ENCODE measurements around the gene CAMTA1. TPM values are rescaled to one million over a fixed set of nuclear protein-coding genes. Genes with fewer than 3 reads are reported as not detected.

Gene CAMTA1
- total and polyA plus RNA-seq, 9 of the 15 experiments (the other 6 are each of a cell fraction or from before 2014, with no cell fraction given): 43.9 to 161 (median 65.9) TPM

- Histone ChIP-seq H3K79me2 (ENCODE audit: control insufficient read depth, insufficient read depth, low read length) (no peaks in the 10 kb centered on the region), H3K9ac (ENCODE audit: insufficient read depth in 1 of 2, low read depth in 2 of 2, low read length in 2 of 2) (no peak overlapping the region), H3K4me1 (replicated peaks in 1 of 2; ENCODE audit: control insufficient read depth in 2 of 2, insufficient read depth in 2 of 2, low read length in 2 of 2) (peaks cover 0 to 10% of the 10 kb centered on the region in 2 experiments; a peak in 3 of 5 replicates), H3K4me3 (no peak overlapping the region), H3K4me2 (ENCODE audit: insufficient read depth, low read length) (no peak overlapping the region), H4K20me1 (replicated peaks; ENCODE audit: control insufficient read depth, insufficient read depth, low read length) (peaks cover 42% of the 10 kb centered on the region; the same call in 1 of the 2 replicates), H3K9me3 (replicated peaks; ENCODE audit: control insufficient read depth, insufficient read depth, low read depth, low read length) (no peaks in the 10 kb centered on the region), H3K36me3 (ENCODE audit: control insufficient read depth, insufficient read depth, low read length) (no peaks in the 10 kb centered on the region), H3K27me3 (ENCODE audit: control insufficient read depth in 2 of 2, insufficient read depth in 2 of 2, low read length in 2 of 2) (peaks cover 45 to 95% of the 10 kb centered on the region in 2 experiments), H3K27ac (ENCODE audit: extremely low read depth, low read depth, low read length) (no peak overlapping the region), H2AFZ (ENCODE audit: low read depth, low read length) (no peak overlapping the region), H3K9me1 (ENCODE audit: control insufficient read depth, insufficient read depth, low read length) (peaks cover 5% of the 10 kb centered on the region)
- in situ Hi-C loops (cut with MboI) (no loop called here), intact Hi-C loops (cut with micrococcal nuclease) (no loop called here)
- CTCF ChIA-PET (ENCODE audit: low intra/inter-chr PET ratio): no interaction called here
- ATAC-seq (no peak), DNase-seq (ENCODE audit: extremely low read depth in 1 of 4, low spot score in 3 of 4) (no peak), FAIRE-seq (no peak)
- BruUV-seq (replicated peaks): no TSS peak
- TF ChIP-seq, protein P1, sequence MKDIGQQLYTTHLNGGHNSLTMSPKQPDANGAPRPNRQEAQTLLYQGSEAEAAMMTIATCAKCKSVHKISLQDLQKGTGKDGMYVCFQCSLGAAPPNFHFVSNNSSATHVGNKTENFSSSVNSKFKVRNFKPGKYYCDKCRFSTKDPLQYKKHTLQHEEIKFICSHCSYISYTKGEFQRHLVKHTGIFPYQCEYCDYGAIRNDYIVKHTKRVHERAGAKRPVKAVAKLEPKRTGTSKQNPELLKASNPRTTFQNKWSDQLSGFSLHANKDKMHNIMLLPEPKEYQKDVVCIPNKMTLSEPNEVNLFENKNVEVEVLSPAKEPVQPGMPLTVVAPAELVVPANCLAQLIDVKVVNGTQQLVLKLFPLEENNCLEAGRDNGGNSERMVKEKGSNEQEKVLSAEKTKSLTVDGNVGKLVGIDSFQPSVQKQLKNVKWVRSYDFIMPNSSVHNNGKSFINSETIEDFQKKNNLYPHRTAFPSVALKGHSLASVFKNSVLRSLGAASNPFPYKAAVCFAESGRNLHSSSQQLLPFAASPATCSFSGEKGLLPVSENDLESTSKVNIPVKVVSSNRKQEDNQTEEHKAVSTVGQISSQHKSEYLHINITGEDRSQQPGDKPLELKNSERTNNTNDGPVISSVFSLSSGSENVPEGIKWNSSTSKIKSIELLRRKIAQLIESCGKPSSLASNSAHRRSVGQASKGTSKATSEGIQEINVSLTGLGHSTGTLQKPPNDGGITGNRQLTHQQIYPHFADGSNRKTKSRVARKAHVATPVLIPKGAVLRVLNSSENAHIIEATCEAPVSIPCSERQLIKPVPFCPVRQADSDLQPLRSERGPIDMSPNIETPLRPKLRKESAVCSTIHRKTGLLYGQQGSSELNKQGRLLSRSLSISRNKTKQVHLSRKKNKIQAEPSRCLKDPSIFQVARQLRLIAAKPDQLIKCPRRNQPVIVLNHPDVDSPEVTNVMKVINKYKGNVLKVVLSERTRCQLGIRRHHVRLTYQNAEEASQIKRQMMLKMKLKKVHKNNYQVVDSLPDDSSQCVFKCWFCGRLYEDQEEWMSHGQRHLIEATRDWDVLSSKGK (CRISPR knock-in tag; IDR thresholded peaks at IDR 0.05): no peak
- TF ChIP-seq PCBP2 (IDR thresholded peaks at IDR 0.05; ENCODE audit: low read depth, low read length, poor library complexity, severe bottlenecking) (no peak), FIP1L1 (IDR thresholded peaks at IDR 0.05; ENCODE audit: low read depth, low read length, poor library complexity, severe bottlenecking) (no peak), PPARD (CRISPR knock-in tag; IDR thresholded peaks at IDR 0.05) (no peak), NONO (IDR thresholded peaks at IDR 0.05; ENCODE audit: low read depth in 2 of 2, low read length in 1 of 2) (no peak), MAZ (CRISPR knock-in tag; conservative IDR thresholded peaks at IDR 0.05 in 1 of 2, IDR thresholded peaks at IDR 0.05 in 1 of 2) (no peak), RBFOX2 (IDR thresholded peaks at IDR 0.05; ENCODE audit: low read depth, low read length) (no peak), ZNF395 (CRISPR knock-in tag; IDR thresholded peaks at IDR 0.05) (no peak), ZBTB17 (CRISPR knock-in tag; IDR thresholded peaks at IDR 0.05) (no peak), MAFG (tag; conservative IDR thresholded peaks at IDR 0.05) (no peak)
- POLR2A ChIA-PET: interaction anchor here (0.6 kb wide), 1 partner anchor 302 kb away, joined by 3 read pairs; no protein-coding TSS in a partner anchor
- 0% methylated on average over 23 of the region's 25 CpGs for WGBS (ENCODE audit: insufficient coverage, low coverage, missing lambda C conversion rate)
Observed at GRCh38 chr1:7633506-7634245, 848.4 kb downstream of the CAMTA1 start.
